Activated naive CD8-positive, alpha-beta T cell treated with anti-CD3 and anti-CD28 coated beads, Interleukin-2, amount 10 ng/mL, durations not matched to agents 7 days and 5 days (primary cell): ENCODE measurements around the gene GRM4. TPM values are rescaled to one million over a fixed set of nuclear protein-coding genes. Genes with fewer than 3 reads are reported as not detected.

ENCODE experiments used
- ATAC-seq: fragments of 150-1000 bp; cut with Tn5 transposase; one replicate; pipeline ENCODE4 v1.10.0; 2021; ENCODE audit warnings: low read depth, moderate library complexity
- POLR2A ChIA-PET: fragments of 350-600 bp; sonication (Branson Sonifier 250); formaldehyde crosslinking; loops from one replicate; lab custom pipeline; 2021; ENCODE audit warnings: antibody characterized with exemption; lab: Charles Lee
- DNase-seq: peaks from one replicate; pipeline ENCODE4 v3.0.0; 2021
- H3K27ac Mint-ChIP-seq: one replicate; pipeline ENCODE4 v1.8.0; 2022; ENCODE audit warnings: mild to moderate bottlenecking, mixed read lengths
- H3K27me3 Mint-ChIP-seq: one replicate; pipeline ENCODE4 v1.8.0; 2022; ENCODE audit warnings: mild to moderate bottlenecking, moderate library complexity, mixed read lengths
- H3K36me3 Mint-ChIP-seq: one replicate; pipeline ENCODE4 v1.8.0; 2021; ENCODE audit warnings: mild to moderate bottlenecking, mixed read lengths
- H3K4me1 Mint-ChIP-seq: one replicate; pipeline ENCODE4 v1.8.0; 2021; ENCODE audit warnings: mixed read lengths
- H3K4me3 Mint-ChIP-seq: one replicate; pipeline ENCODE4 v1.8.0; 2022; ENCODE audit warnings: mild to moderate bottlenecking, moderate library complexity, mixed read lengths
- H3K9me3 Mint-ChIP-seq: one replicate; pipeline ENCODE4 v1.8.0; 2021; ENCODE audit warnings: mixed read lengths
- total RNA-seq, 2 experiments: library from RNA; stranded (reverse); gene quantifications; one replicate each; pipeline ENCODE4 v1.2.3, GENCODE V29; 2021

The GRM4 gene
- total RNA-seq, 2 experiments from 2014 or later, result 0.14 to 0.44 TPM

GRCh38 chr6:34174846-34175399, 29.0 kb upstream of the GRM4 start:
- no peak for DNase-seq
- H3K4me3 Mint-ChIP-seq, result no peak overlapping the region
- H3K27ac Mint-ChIP-seq, result no peak overlapping the region
- H3K27me3 Mint-ChIP-seq, result peaks cover 3% of the 10 kb centered on the region
- no peaks in the 10 kb centered on the region for H3K4me1 Mint-ChIP-seq
- POLR2A ChIA-PET, result no interaction called here
- H3K9me3 Mint-ChIP-seq, result no peaks in the 10 kb centered on the region
- no peak for ATAC-seq
- H3K36me3 Mint-ChIP-seq, result no peaks in the 10 kb centered on the region

- peaks cover 2% of the 10 kb centered on the region for H3K36me3 Mint-ChIP-seq
- peaks cover 2% of the 10 kb centered on the region for H3K4me1 Mint-ChIP-seq
- H3K4me3 Mint-ChIP-seq, result no peak overlapping the region
- ATAC-seq (no peak), DNase-seq (no peak)
- no peak overlapping the region for H3K27ac Mint-ChIP-seq
- peaks cover 3% of the 10 kb centered on the region for H3K27me3 Mint-ChIP-seq
- H3K9me3 Mint-ChIP-seq, result peaks cover 1% of the 10 kb centered on the region
- POLR2A ChIA-PET, result no interaction called here
These were observed 27.3 kb upstream of the GRM4 start for GRCh38 chr6:34172961-34173775.

- H3K36me3 Mint-ChIP-seq, result peaks cover 2% of the 10 kb centered on the region
- POLR2A ChIA-PET, result interaction anchor here (0.7 kb wide), 1 partner anchor 118 kb away, joined by 3 read pairs; no protein-coding TSS in a partner anchor
- H3K4me1 Mint-ChIP-seq, result peaks cover 2% of the 10 kb centered on the region
- peaks cover 1% of the 10 kb centered on the region for H3K9me3 Mint-ChIP-seq
- H3K27ac Mint-ChIP-seq, result no peak overlapping the region
- H3K27me3 Mint-ChIP-seq, result peaks cover 18% of the 10 kb centered on the region
- DNase-seq (no peak), ATAC-seq (no peak)
- no peak overlapping the region for H3K4me3 Mint-ChIP-seq
These were observed 24.5 kb upstream of the GRM4 start for GRCh38 chr6:34170346-34170745.

GRCh38 chr6:34169897-34170296, 24.0 kb upstream of the GRM4 start:
- Mint-ChIP-seq H3K36me3 (peaks cover 2% of the 10 kb centered on the region), H3K4me3 (no peak overlapping the region), H3K4me1 (peaks cover 2% of the 10 kb centered on the region), H3K9me3 (peaks cover 1% of the 10 kb centered on the region), H3K27me3 (peaks cover 18% of the 10 kb centered on the region), H3K27ac (no peak overlapping the region)
- DNase-seq (no peak), ATAC-seq (no peak)
- POLR2A ChIA-PET, result interaction anchor here (0.7 kb wide), 2 partner anchors 119 to 465 kb away, joined by 3 to 4 read pairs; no protein-coding TSS in a partner anchor

GRCh38 chr6:34161857-34162515, 16.1 kb upstream of the GRM4 start:
- Mint-ChIP-seq H3K4me1 (peaks cover 2% of the 10 kb centered on the region), H3K9me3 (peaks cover 3% of the 10 kb centered on the region), H3K27me3 (peaks cover 25% of the 10 kb centered on the region), H3K4me3 (no peak overlapping the region), H3K36me3 (no peaks in the 10 kb centered on the region), H3K27ac (no peak overlapping the region)
- ATAC-seq, result no peak
- POLR2A ChIA-PET, result interaction anchor here (0.9 kb wide), 1 partner anchor 75 kb away, joined by 3 read pairs; the partner anchor contains the start of gene HMGA1
- peak; percentile 24 for DNase-seq

- no peak overlapping the region for H3K4me3 Mint-ChIP-seq
- POLR2A ChIA-PET, result no interaction called here
- DNase-seq (no peak), ATAC-seq (no peak)
- peaks cover 2% of the 10 kb centered on the region for H3K4me1 Mint-ChIP-seq
- peaks cover 3% of the 10 kb centered on the region for H3K9me3 Mint-ChIP-seq
- no peak overlapping the region for H3K27ac Mint-ChIP-seq
- H3K27me3 Mint-ChIP-seq, result peaks cover 21% of the 10 kb centered on the region
- H3K36me3 Mint-ChIP-seq, result no peaks in the 10 kb centered on the region
These were observed 14.0 kb upstream of the GRM4 start for GRCh38 chr6:34159844-34160243.

- H3K9me3 Mint-ChIP-seq, result peaks cover 3% of the 10 kb centered on the region
- no peaks in the 10 kb centered on the region for H3K36me3 Mint-ChIP-seq
- no peak overlapping the region for H3K4me3 Mint-ChIP-seq
- peaks cover 5% of the 10 kb centered on the region for H3K4me1 Mint-ChIP-seq
- DNase-seq (no peak), ATAC-seq (no peak)
- H3K27me3 Mint-ChIP-seq, result peaks cover 26% of the 10 kb centered on the region
- no peak overlapping the region for H3K27ac Mint-ChIP-seq
- POLR2A ChIA-PET, result no interaction called here
These were observed 13.0 kb upstream of the GRM4 start for GRCh38 chr6:34158876-34159275.

- peaks cover 35% of the 10 kb centered on the region for H3K27me3 Mint-ChIP-seq
- H3K4me1 Mint-ChIP-seq, result peaks cover 2% of the 10 kb centered on the region
- H3K36me3 Mint-ChIP-seq, result no peaks in the 10 kb centered on the region
- POLR2A ChIA-PET, result interaction anchor here (0.5 kb wide), 1 partner anchor 761 kb away, joined by 3 read pairs; no protein-coding TSS in a partner anchor
- H3K9me3 Mint-ChIP-seq, result peaks cover 3% of the 10 kb centered on the region
- ATAC-seq (no peak), DNase-seq (peak; percentile 12)
- no peak overlapping the region for H3K4me3 Mint-ChIP-seq
- no peak overlapping the region for H3K27ac Mint-ChIP-seq
These were observed 12.0 kb upstream of the GRM4 start for GRCh38 chr6:34157851-34158250.

- Mint-ChIP-seq H3K36me3 (no peaks in the 10 kb centered on the region), H3K4me3 (no peak overlapping the region), H3K27ac (no peak overlapping the region), H3K9me3 (peaks cover 3% of the 10 kb centered on the region), H3K27me3 (peaks cover 40% of the 10 kb centered on the region), H3K4me1 (peaks cover 2% of the 10 kb centered on the region)
- POLR2A ChIA-PET, result no interaction called here
- DNase-seq (peak; percentile 4), ATAC-seq (no peak)
These were observed 11.4 kb upstream of the GRM4 start for GRCh38 chr6:34157236-34157830.

GRCh38 chr6:34155471-34156300, 9.8 kb upstream of the GRM4 start:
- Mint-ChIP-seq H3K9me3 (peaks cover 3% of the 10 kb centered on the region), H3K36me3 (no peaks in the 10 kb centered on the region), H3K27me3 (peaks cover 51% of the 10 kb centered on the region), H3K4me1 (peaks cover 2% of the 10 kb centered on the region), H3K27ac (no peak overlapping the region), H3K4me3 (no peak overlapping the region)
- DNase-seq (no peak), ATAC-seq (no peak)
- POLR2A ChIA-PET, result interaction anchor here (1.1 kb wide), 1 partner anchor 11 kb away, joined by 3 read pairs; no protein-coding TSS in a partner anchor

- DNase-seq (peak; percentile 82), ATAC-seq (peak; percentile 79)
- Mint-ChIP-seq H3K36me3 (no peaks in the 10 kb centered on the region), H3K4me1 (peaks cover 2% of the 10 kb centered on the region), H3K9me3 (peaks cover 3% of the 10 kb centered on the region), H3K4me3 (peak overlapping the region; percentile 50), H3K27ac (no peak overlapping the region), H3K27me3 (peaks cover 57% of the 10 kb centered on the region)
- POLR2A ChIA-PET, result no interaction called here
These were observed 9.0 kb upstream of the GRM4 start for GRCh38 chr6:34154668-34155447.
